HUES64 (cell line): Measurements from ENCODE around the gene RAB5A. TPM values are rescaled to one million over a fixed set of nuclear protein-coding genes. Genes with fewer than 3 reads are reported as not detected.
"Not testable (repeated sequence)": the region's sequence is repeated elsewhere in the genome, so short reads cannot be mapped to it uniquely, and the experiment has no call there.

Experiments used
- H3K27ac ChIP-seq: 2 replicates; pipeline ENCODE4 v1.7.0; 2013; ENCODE audit warnings: low read depth, low read length, inconsistent platforms
- H3K27me3 ChIP-seq: 2 replicates; pipeline ENCODE4 v1.6.1; 2013; ENCODE audit warnings: mild to moderate bottlenecking, low read length; ENCODE audit not compliant: insufficient read depth
- H3K36me3 ChIP-seq: 2 replicates; pipeline ENCODE4 v1.6.1; 2013; ENCODE audit warnings: mild to moderate bottlenecking, low read length; ENCODE audit not compliant: insufficient read depth
- H3K4me1 ChIP-seq: 2 replicates; pipeline ENCODE4 v1.6.1; 2013; ENCODE audit warnings: mild to moderate bottlenecking, low read length, moderate library complexity; ENCODE audit not compliant: insufficient read depth
- H3K4me3 ChIP-seq: 2 replicates; pipeline ENCODE4 v1.5.1; 2013; ENCODE audit warnings: mild to moderate bottlenecking, low read length, moderate library complexity
- H3K9ac ChIP-seq: 2 replicates; pipeline ENCODE4 v1.6.1; 2013; ENCODE audit warnings: mild to moderate bottlenecking, low read depth, low read length
- H3K9me3 ChIP-seq: 2 replicates; pipeline ENCODE4 v1.6.1; 2013; ENCODE audit warnings: low read depth, low read length; ENCODE audit not compliant: insufficient read depth
- WGBS: fragments of 150-250, 120-280 bp; methylation state at CpG from one replicate; pipeline ENCODE4 v1.1.7; 2013; ENCODE audit warnings: missing lambda C conversion rate; 5-methylcytosine and 5-hydroxymethylcytosine counted together
- polyA plus RNA-seq, 2 experiments: library from polyadenylated mRNA; stranded (reverse); fragments of 50-300 nt; gene quantifications; one replicate each; pipeline ENCODE4 v1.2.3, GENCODE V29; 2013

The RAB5A gene
- polyA plus RNA-seq (2013, experiment 1 of 2), result 64.5 TPM
- polyA plus RNA-seq (2013, experiment 2 of 2), result 87.9 TPM

- Histone ChIP-seq H3K9me3 (no peaks in the 10 kb centered on the region), H3K27ac (peak within 1 kb of the TSS; percentile 95), H3K4me1 (peaks cover 29% of the 10 kb centered on the region), H3K9ac (peak within 1 kb of the TSS; percentile 95), H3K36me3 (peaks cover 16% of the 10 kb centered on the region), H3K4me3 (peak within 1 kb of the TSS; percentile 93), H3K27me3 (no peaks in the 10 kb centered on the region)
- under 1% methylated on average over 73 of the region's 73 CpGs for WGBS
These were observed at the start of gene RAB5A for GRCh38 chr3:19946832-19947548. Gene RAB5A (plus strand): TSS chr3:19947097. CDS start chr3:19950899, 3,802 bp downstream.

- 73% methylated on average over 2 of the region's 2 CpGs for WGBS
- no peak overlapping the region for H3K4me3 ChIP-seq
- H3K27ac ChIP-seq, result no peak overlapping the region
These were observed 48.2 kb upstream of the RAB5A start for GRCh38 chr3:19898721-19899120.

DNA sequence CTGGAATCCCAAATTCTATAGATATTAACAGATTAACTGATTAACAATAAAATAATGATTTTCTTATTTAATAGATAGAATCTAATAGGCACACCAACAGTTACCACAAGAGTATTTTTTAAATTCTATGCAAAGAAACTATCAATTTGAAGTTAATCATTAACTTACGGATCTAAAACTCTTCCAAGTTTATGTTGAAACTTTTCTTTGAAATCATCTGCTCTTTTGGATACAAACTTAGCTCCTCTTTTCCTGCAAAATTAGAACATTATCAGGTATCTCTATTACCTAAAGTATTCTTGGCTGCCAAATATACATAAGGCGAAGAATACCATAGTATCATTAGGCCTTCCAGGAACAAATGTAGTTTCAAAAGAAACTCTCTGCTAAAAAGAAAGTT, 47.6 kb upstream of the RAB5A start:
- Histone ChIP-seq H3K9ac (no peak overlapping the region), H3K27me3 (no peaks in the 10 kb centered on the region), H3K27ac (no peak overlapping the region)

More at GRCh38 chr3:19898721-19899120, 48.2 kb upstream of the RAB5A start:
- Histone ChIP-seq H3K4me1 (no peaks in the 10 kb centered on the region), H3K36me3 (no peaks in the 10 kb centered on the region), H3K9me3 (no peaks in the 10 kb centered on the region), H3K27me3 (no peaks in the 10 kb centered on the region), H3K9ac (no peak overlapping the region)

GRCh38 chr3:19899833-19900232, 47.1 kb upstream of the RAB5A start:
- H3K9me3 ChIP-seq, H3K36me3 ChIP-seq, H3K4me3 ChIP-seq, H3K4me1 ChIP-seq, H3K27me3 ChIP-seq, H3K9ac ChIP-seq, H3K27ac ChIP-seq: not testable (repeated sequence)
- 91% methylated on average over 7 of the region's 7 CpGs for WGBS

More for the DNA sequence above, 47.6 kb upstream of the RAB5A start:
- no peaks in the 10 kb centered on the region for H3K4me1 ChIP-seq
- H3K9me3 ChIP-seq, result no peaks in the 10 kb centered on the region
- WGBS, result 97% methylated on average over 2 of the region's 2 CpGs
- H3K36me3 ChIP-seq, result no peaks in the 10 kb centered on the region
- no peak overlapping the region for H3K4me3 ChIP-seq

GRCh38 chr3:19901337-19901736, 45.6 kb upstream of the RAB5A start:
- no peak overlapping the region for H3K27ac ChIP-seq
- H3K9ac ChIP-seq, result no peak overlapping the region
- H3K4me3 ChIP-seq, result no peak overlapping the region
- no peaks in the 10 kb centered on the region for H3K36me3 ChIP-seq
- H3K27me3 ChIP-seq, result no peaks in the 10 kb centered on the region
- no peaks in the 10 kb centered on the region for H3K4me1 ChIP-seq
- no peaks in the 10 kb centered on the region for H3K9me3 ChIP-seq
- 96% methylated on average over 4 of the region's 5 CpGs for WGBS

DNA sequence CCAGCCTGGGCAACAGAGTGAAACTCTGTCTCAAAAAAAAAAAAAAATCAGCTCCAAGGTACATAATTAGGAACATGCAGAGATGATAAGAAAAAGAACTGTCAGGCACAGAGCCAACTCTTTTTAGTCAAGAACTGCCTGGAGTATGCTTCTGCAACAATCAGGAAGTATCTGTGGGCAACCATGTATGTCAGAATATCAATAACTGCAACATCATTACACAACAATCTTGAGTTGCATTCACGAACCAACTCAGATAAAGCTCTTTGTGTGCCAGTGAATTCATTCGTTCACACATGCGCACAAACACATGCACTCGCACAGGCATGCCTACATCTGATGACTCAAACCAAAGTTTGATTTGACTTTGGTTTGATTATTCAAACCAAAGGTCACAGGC, 45.0 kb upstream of the RAB5A start:
- H3K9me3 ChIP-seq, result no peaks in the 10 kb centered on the region
- no peaks in the 10 kb centered on the region for H3K4me1 ChIP-seq
- no peaks in the 10 kb centered on the region for H3K27me3 ChIP-seq
- no peaks in the 10 kb centered on the region for H3K36me3 ChIP-seq
- 95% methylated on average over 4 of the region's 4 CpGs for WGBS
- no peak overlapping the region for H3K4me3 ChIP-seq
- H3K27ac ChIP-seq, result no peak overlapping the region
- H3K9ac ChIP-seq, result no peak overlapping the region

- Histone ChIP-seq H3K9me3 (no peaks in the 10 kb centered on the region), H3K27me3 (no peaks in the 10 kb centered on the region), H3K27ac (no peak overlapping the region), H3K4me1 (no peaks in the 10 kb centered on the region; the same call in 1 of the 2 replicates), H3K4me3 (no peak overlapping the region), H3K9ac (no peak overlapping the region), H3K36me3 (no peaks in the 10 kb centered on the region)
- WGBS, result 92% methylated on average over 1 of the region's 2 CpGs
These were observed 43.2 kb upstream of the RAB5A start for GRCh38 chr3:19903649-19904048.

- Histone ChIP-seq H3K27me3 (no peaks in the 10 kb centered on the region), H3K9me3 (no peaks in the 10 kb centered on the region), H3K36me3 (no peaks in the 10 kb centered on the region), H3K27ac (no peak overlapping the region), H3K4me1 (no peaks in the 10 kb centered on the region; the same call in 1 of the 2 replicates), H3K4me3 (no peak overlapping the region), H3K9ac (no peak overlapping the region)
- WGBS, result 100% methylated on average over 1 of the region's 3 CpGs
These were observed 39.4 kb upstream of the RAB5A start for GRCh38 chr3:19907523-19907922.

DNA sequence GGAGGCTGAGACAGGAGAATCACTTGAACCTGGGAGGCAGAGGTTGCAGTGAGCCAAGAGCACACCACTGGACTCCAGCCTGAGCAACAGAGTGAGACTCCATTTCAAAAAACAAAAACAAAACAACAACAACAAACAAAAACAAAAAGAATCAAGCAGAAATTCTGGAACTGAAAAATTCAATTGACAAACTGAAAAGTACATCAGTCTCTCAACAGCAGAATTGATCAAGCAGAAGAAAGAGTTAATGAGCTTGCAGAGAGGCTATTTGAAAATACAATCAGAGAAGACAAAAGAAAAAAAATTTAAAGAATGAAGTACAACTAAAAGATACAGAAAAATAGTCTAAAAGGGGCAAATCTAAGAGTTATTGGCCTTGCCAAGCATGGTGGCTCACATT, 35.4 kb upstream of the RAB5A start:
- Histone ChIP-seq H3K27ac (no peak overlapping the region), H3K36me3 (no peaks in the 10 kb centered on the region), H3K9ac (no peak overlapping the region), H3K4me3 (no peak overlapping the region), H3K27me3 (no peaks in the 10 kb centered on the region), H3K9me3 (no peaks in the 10 kb centered on the region), H3K4me1 (no peaks in the 10 kb centered on the region; the same call in 1 of the 2 replicates)

- 100% methylated on average over 1 of the region's 1 CpG for WGBS
- Histone ChIP-seq H3K27ac (no peak overlapping the region), H3K4me1 (no peaks in the 10 kb centered on the region), H3K4me3 (no peak overlapping the region), H3K9ac (no peak overlapping the region), H3K9me3 (no peaks in the 10 kb centered on the region), H3K27me3 (no peaks in the 10 kb centered on the region), H3K36me3 (no peaks in the 10 kb centered on the region)
These were observed 29.7 kb upstream of the RAB5A start for GRCh38 chr3:19917167-19917566.

DNA sequence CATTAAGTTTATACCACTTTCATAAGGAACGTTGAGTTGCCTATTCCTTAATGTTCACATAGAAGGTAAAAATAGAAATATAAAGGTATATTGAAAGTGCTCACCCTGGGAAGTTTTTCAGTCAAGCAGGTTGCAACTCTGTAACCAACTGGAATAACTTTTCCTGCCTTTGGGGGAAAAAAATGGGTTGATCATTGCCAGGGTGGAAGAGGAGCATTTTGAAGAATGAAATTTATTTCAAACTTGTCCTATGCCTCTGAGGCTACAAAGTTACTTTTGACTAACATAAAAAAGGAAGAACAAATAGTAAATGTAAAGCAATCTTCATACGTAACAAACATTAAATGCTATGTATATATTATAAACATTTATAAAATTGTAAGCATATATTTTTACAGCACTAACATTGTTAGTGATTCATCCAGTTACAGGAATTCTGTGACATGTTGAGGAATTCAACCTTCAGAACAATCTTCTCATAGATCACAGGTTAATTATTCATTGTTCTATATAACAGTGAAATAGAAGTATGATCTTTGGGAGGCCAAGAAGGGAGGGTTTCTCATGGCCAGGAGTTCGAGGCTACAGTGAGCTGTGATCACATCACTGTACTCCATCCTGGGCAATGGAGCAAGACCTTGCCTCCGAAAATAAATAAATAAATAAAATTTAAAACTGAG, 26.4 kb upstream of the RAB5A start:
- 86% methylated on average over 1 of the region's 4 CpGs for WGBS
- Histone ChIP-seq H3K9me3 (no peaks in the 10 kb centered on the region), H3K9ac (no peak overlapping the region), H3K36me3 (no peaks in the 10 kb centered on the region), H3K27ac (no peak overlapping the region), H3K27me3 (no peaks in the 10 kb centered on the region), H3K4me1 (no peaks in the 10 kb centered on the region), H3K4me3 (no peak overlapping the region)
